DMS114 treated with DMSO at 0.1 percent for 48 hours (cell line): Measurements from ENCODE around the gene ZBTB8A.
"Not testable (repeated sequence)": the region's sequence is repeated elsewhere in the genome, so short reads cannot be mapped to it uniquely, and the experiment has no call there.

Experiments
- DNase-seq: peaks from one replicate; lab custom pipeline; 2025; ENCODE audit not compliant: unreplicated experiment; lab: John Stamatoyannopoulos, UW

The ZBTB8A gene

GRCh38 chr1:32618673-32619221 lies 79.5 kb downstream of the ZBTB8A start:
- no peak for DNase-seq

- no peak for DNase-seq
These were observed 80.7 kb downstream of the ZBTB8A start for GRCh38 chr1:32619701-32620485.

DNA sequence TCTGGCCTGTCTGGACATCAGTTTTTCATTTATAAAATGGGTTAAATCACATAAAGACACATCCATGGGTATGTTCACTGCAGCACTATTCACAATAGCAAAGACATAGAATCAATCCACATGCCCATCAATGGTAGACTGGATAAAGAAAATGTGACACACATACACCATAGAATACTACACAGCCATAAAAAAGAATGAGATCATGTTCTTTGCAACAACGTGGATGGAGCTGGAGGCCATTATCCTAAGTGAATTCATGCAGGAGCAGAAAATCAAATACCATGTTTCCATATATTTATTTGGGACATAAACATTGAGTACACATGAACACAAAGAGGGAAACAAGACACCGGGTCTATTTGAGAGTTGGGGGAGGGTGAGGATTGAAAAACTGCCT lies 83.0 kb downstream of the ZBTB8A start:
- DNase-seq = no peak

GRCh38 chr1:32622806-32623681 lies 83.8 kb downstream of the ZBTB8A start:
- no peak for DNase-seq

DNA sequence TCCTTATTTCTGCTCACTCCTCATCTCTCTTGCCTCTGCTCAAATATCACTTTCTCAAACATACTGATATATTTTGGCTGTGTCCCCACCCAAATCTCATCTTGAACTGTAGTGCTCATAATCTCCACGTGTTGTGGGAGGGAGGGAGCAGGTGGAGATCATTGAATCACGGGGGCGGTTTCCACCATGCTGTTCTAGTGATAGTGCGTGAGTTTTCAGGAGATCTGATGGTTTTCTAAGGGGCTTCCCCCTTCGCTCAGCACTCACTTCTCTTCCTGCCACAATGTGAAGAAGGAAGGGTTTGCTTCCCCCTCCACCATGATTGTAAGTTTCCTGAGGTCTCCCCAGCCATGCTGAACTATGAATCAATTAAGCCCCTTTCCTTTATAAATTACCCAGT lies 84.5 kb downstream of the ZBTB8A start:
- DNase-seq = no peak

- DNase-seq = no peak
These were observed 86.9 kb downstream of the ZBTB8A start for GRCh38 chr1:32626176-32626575.

GRCh38 chr1:32627596-32628162 lies 88.5 kb downstream of the ZBTB8A start:
- no peak for DNase-seq

GRCh38 chr1:32630173-32630572 lies 90.9 kb downstream of the ZBTB8A start:
- not testable (repeated sequence) for DNase-seq

DNA sequence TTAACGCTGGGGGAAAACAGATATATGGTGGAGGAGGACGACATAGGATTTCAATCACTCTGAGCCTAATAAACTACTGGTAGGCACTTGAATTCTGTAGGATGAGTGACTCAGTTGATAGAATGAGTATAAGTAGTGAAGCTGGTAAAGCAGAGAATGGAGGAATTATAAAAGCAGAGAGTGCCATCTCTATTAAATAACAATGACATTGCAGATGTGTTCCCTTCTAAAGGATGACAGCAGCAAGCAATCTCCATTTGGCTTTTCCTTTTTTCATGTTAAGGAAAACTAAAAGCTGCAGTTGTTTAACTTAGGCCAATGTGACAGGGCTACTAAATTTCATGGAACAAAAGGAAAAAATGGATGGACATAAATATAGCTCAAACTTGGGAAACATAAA lies 93.6 kb downstream of the ZBTB8A start:
- DNase-seq = no peak

DNA sequence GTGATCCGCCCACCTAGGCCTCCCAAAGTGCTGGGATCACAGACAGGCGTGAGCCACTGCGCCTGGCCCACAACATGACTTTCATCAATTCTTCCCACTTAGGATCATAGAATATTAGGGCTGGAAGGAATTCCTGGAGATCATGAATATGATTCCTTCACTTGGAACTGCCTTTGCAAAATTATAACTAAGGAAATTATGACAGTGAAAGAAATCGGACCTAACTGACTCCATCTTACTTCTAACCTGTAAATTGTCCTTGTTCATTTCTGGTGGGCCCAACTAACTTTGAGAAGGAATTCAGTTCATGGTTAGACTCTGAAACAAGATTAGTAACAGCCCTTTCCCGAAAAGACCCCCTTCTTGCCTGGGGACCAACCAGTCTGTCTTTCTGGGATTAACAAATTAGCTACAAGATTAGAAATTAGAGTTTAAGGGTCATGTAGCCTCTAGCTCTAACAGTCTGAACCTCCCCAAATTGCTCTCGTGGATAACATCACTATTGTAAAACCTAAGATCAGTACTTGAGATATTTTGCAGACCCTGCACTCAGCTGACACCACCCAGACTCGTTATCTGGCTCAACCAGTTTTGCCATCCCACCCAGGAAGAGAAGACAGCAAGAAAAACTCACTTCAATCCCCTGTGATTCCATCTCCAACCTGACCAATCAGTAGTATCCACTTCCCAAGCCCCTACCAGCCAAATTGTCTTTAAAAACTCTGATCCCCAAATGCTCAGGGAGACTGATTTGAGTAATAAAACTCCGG lies 96.5 kb downstream of the ZBTB8A start:
- DNase-seq = no peak

DNA sequence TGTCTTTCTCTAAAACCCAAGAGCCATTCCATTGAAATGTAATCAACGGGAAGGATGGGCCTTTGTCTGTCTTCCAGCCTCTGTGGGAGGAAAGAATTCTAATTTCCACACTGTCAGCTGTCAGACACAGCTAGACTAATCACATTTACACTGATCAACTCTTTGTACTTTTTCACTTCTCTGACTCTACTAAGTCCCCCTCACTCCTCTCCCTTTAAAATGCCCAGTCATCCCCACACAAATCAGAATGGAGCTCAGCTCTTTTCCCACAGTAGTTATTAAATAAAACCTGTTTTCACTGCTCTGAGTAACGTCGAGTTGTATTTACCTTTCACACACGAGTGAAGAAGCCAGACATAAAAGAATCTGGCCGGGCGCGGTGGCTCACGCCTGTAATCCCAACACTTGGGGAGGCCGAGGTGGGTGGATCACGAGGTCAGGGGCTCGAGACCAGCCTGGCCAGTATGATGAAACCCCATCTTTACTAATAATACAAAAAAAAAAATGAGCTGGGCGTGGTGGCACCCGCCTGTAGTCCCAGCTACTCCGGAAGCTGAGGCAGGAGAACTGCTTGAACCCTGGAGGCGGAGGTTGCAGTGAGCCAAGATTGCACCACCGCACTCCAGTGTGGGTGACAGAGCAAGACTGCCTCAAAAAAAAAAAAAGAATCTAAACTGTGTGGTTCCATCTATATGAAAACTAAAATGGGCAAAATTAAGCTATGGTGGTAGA lies 97.9 kb downstream of the ZBTB8A start:
- no peak for DNase-seq

- DNase-seq = no peak
These were observed 100.4 kb downstream of the ZBTB8A start for GRCh38 chr1:32639489-32640075.

GRCh38 chr1:32642292-32642827 lies 103.1 kb downstream of the ZBTB8A start:
- not testable (repeated sequence) for DNase-seq

- no peak for DNase-seq
These were observed 105.2 kb downstream of the ZBTB8A start for GRCh38 chr1:32644426-32644825.

GRCh38 chr1:32647308-32648134 lies 108.3 kb downstream of the ZBTB8A start:
- no peak for DNase-seq

DNA sequence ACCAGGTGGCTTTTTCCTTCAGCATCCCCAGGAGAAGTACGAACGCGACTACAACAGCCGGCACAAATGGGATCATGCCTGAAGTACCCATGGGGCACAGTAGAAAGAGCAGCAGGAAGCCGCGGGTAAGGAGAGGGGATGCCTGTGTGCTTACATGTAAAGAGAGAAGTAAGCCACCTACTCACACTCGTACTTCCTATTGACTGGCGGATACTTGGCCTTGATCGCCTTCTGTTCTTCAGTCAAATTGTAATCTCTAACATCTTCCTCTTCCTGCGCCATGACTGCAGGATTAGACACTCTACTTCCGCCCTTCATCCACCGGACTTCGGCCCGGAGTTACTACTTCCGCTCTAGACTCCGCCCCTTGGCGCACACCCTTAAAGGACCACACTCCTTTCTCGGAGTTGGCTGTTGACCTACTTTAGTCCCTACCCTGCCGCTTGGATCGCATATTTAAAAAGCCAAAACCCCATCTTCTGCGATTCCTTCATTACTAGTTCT lies 111.1 kb downstream of the ZBTB8A start, which contains the start of gene ZBTB8OS:
ZBTB8OS (minus strand) TSS at position 303 of the 504 bp plus-strand sequence; CDS start at position 282, 21 bp downstream.
- peak; percentile 96 for DNase-seq

DNA sequence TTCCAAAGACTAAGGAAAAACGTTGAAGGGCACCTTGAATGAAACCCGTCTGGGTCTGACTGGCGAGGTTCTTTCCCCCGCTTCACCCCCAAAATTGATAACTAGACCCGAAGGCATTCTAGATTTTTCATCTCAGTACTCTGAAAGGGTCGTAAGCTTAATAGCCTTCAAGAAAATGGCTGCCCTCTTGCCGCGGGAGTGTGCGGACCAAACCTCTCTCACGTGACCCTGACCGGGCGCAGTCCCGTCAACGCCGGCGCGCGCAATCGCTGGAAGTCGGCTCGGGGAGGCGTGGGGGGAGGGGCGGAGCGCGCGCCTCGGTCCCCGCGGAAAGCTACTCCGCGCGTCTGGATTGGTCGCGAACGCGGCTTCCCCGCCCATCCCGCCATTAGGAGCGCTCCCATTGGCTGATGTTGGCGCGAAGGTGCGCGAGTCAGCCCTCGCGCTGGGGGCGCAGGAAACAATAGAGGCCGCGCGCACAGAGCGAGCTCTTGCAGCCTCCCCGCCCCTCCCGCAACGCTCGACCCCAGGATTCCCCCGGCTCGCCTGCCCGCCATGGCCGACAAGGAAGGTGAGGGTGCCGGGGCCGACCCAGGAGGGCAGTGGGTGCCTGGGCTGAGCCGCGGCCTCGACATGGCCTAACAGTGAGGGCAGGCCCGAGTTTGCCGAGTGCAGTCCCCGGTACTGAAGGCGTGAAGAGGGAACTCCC lies 111.7 kb downstream of the ZBTB8A start, which contains the start of gene RBBP4:
RBBP4 (plus strand) TSS at position 457 of the 709 bp plus-strand sequence; CDS start at position 556, 99 bp downstream.
- DNase-seq = peak; percentile 96
